Endothelial cell (in vitro differentiated cells): ENCODE measurements around the gene PSTPIP1. TPM values are rescaled to one million over a fixed set of nuclear protein-coding genes. Genes with fewer than 3 reads are reported as not detected.

Source experiments
- DNase-seq: peaks from one replicate; pipeline ENCODE4 v3.0.0; 2021; ENCODE audit warnings: low spot score
- H3K27ac Mint-ChIP-seq: one replicate; pipeline ENCODE4 v1.8.0; 2021; ENCODE audit warnings: mixed read lengths, inconsistent platforms; ENCODE audit not compliant: unreplicated experiment
- H3K27me3 Mint-ChIP-seq: one replicate; pipeline ENCODE4 v1.8.0; 2021; ENCODE audit warnings: mild to moderate bottlenecking, moderate library complexity, mixed read lengths, inconsistent platforms; ENCODE audit not compliant: unreplicated experiment
- H3K36me3 Mint-ChIP-seq: one replicate; pipeline ENCODE4 v1.8.0; 2021; ENCODE audit warnings: mild to moderate bottlenecking, low read depth, mixed read lengths, inconsistent platforms; ENCODE audit not compliant: unreplicated experiment
- H3K4me1 Mint-ChIP-seq: one replicate; pipeline ENCODE4 v1.8.0; 2021; ENCODE audit warnings: mild to moderate bottlenecking, mixed read lengths, inconsistent platforms; ENCODE audit not compliant: unreplicated experiment
- H3K4me3 Mint-ChIP-seq: one replicate; pipeline ENCODE4 v1.8.0; 2021; ENCODE audit warnings: mild to moderate bottlenecking, mixed read lengths, inconsistent platforms; ENCODE audit not compliant: unreplicated experiment
- H3K9me3 Mint-ChIP-seq: one replicate; pipeline ENCODE4 v1.8.0; 2021; ENCODE audit warnings: mixed read lengths, inconsistent platforms; ENCODE audit not compliant: unreplicated experiment
- CTCF ChIP-seq: fragments of 200-600 bp; sonication (generic); IDR thresholded peaks from one replicate; pipeline ENCODE4 v1.5.0; 2021; ENCODE audit warnings: antibody characterized with exemption; ENCODE audit not compliant: unreplicated experiment
- total RNA-seq: library from RNA; stranded (reverse); fragmentation: NEBNext Ultra II Directional; extraction: Animal tissue kit (Norgen Biotek cat#: 25700); gene quantifications from one replicate; pipeline ENCODE4 v1.2.1, GENCODE V29; 2021; ENCODE audit not compliant: unreplicated experiment

Gene PSTPIP1
- total RNA-seq, 1 donor from 2014 or later, result not detected

- TF ChIP-seq CTCF, result no peak
- Mint-ChIP-seq H3K36me3 (no peaks in the 10 kb centered on the region), H3K9me3 (no peaks in the 10 kb centered on the region), H3K27ac (no peak overlapping the region), H3K4me3 (no peak overlapping the region), H3K27me3 (no peaks in the 10 kb centered on the region), H3K4me1 (no peaks in the 10 kb centered on the region)
- no peak for DNase-seq
Measured at GRCh38 chr15:76974456-76975036, 20.4 kb upstream of the PSTPIP1 start.

- H3K4me3 Mint-ChIP-seq, result no peak overlapping the region
- no peaks in the 10 kb centered on the region for H3K9me3 Mint-ChIP-seq
- no peak overlapping the region for H3K27ac Mint-ChIP-seq
- H3K4me1 Mint-ChIP-seq, result no peaks in the 10 kb centered on the region
- TF ChIP-seq CTCF, result no peak
- no peak for DNase-seq
- H3K36me3 Mint-ChIP-seq, result no peaks in the 10 kb centered on the region
- H3K27me3 Mint-ChIP-seq, result no peaks in the 10 kb centered on the region
Measured at GRCh38 chr15:76976141-76976540, 18.8 kb upstream of the PSTPIP1 start.

- no peak for TF ChIP-seq CTCF
- no peaks in the 10 kb centered on the region for H3K27me3 Mint-ChIP-seq
- H3K4me1 Mint-ChIP-seq, result no peaks in the 10 kb centered on the region
- no peak overlapping the region for H3K27ac Mint-ChIP-seq
- H3K36me3 Mint-ChIP-seq, result no peaks in the 10 kb centered on the region
- H3K9me3 Mint-ChIP-seq, result no peaks in the 10 kb centered on the region
- DNase-seq, result no peak
- H3K4me3 Mint-ChIP-seq, result no peak overlapping the region
Measured at GRCh38 chr15:76976572-76977270, 18.2 kb upstream of the PSTPIP1 start.

GRCh38 chr15:76978522-76979330, 16.2 kb upstream of the PSTPIP1 start:
- Mint-ChIP-seq H3K36me3 (no peaks in the 10 kb centered on the region), H3K27me3 (peaks cover 3% of the 10 kb centered on the region), H3K27ac (no peak overlapping the region), H3K9me3 (no peaks in the 10 kb centered on the region), H3K4me3 (no peak overlapping the region), H3K4me1 (no peaks in the 10 kb centered on the region)
- TF ChIP-seq CTCF, result no peak
- DNase-seq, result no peak
